Epithelial cell of esophagus (primary cell): ENCODE data around the gene CD2AP.
"Not testable (repeated sequence)": the region's sequence is repeated elsewhere in the genome, so short reads cannot be mapped to it uniquely, and the experiment has no call there.

Source experiments
- DNase-seq: peaks from one replicate; pipeline ENCODE4 v3.0.0; 2010; ENCODE audit warnings: low read depth
- H3K4me3 ChIP-seq: 2 replicates; pipeline ENCODE4 v1.5.1; 2011; ENCODE audit warnings: mild to moderate bottlenecking, low read length, control low read depth
- CTCF ChIP-seq: IDR thresholded peaks from 2 replicates; pipeline ENCODE4 v1.5.1; 2011; ENCODE audit warnings: low read depth, mild to moderate bottlenecking, low read length, control low read depth, inconsistent platforms; ENCODE audit not compliant: insufficient read depth; ENCODE audit errors: missing control alignments

Gene CD2AP

GRCh38 chr6:47631797-47632196 is 154.2 kb downstream of the CD2AP start:
- DNase-seq, result peak; percentile 23
- no peak for TF ChIP-seq CTCF
- no peak overlapping the region for H3K4me3 ChIP-seq

- no peak overlapping the region for H3K4me3 ChIP-seq
- peak; percentile 66 for TF ChIP-seq CTCF
- DNase-seq, result peak; percentile 63
These were observed 155.6 kb downstream of the CD2AP start for GRCh38 chr6:47633141-47633540.

GRCh38 chr6:47634210-47635047 is 156.8 kb downstream of the CD2AP start:
- DNase-seq, result no peak
- no peak for TF ChIP-seq CTCF
- H3K4me3 ChIP-seq, result no peak overlapping the region

GRCh38 chr6:47646689-47647088 is 169.1 kb downstream of the CD2AP start:
- DNase-seq, result peak; percentile 37
- no peak overlapping the region for H3K4me3 ChIP-seq
- peak; percentile 43 for TF ChIP-seq CTCF

GRCh38 chr6:47647188-47647587 is 169.6 kb downstream of the CD2AP start:
- DNase-seq, result no peak
- H3K4me3 ChIP-seq, result no peak overlapping the region
- TF ChIP-seq CTCF, result no peak

- not testable (repeated sequence) for DNase-seq, H3K4me3 ChIP-seq
These were observed 170.0 kb downstream of the CD2AP start for GRCh38 chr6:47647626-47648025.

- no peak for DNase-seq
- no peak overlapping the region for H3K4me3 ChIP-seq
- TF ChIP-seq CTCF, result no peak
These were observed 170.4 kb downstream of the CD2AP start for GRCh38 chr6:47648031-47648430.
